HG02870 (cell line): ENCODE data around the gene TMEFF2.
"Not testable (repeated sequence)": the region's sequence is repeated elsewhere in the genome, so short reads cannot be mapped to it uniquely, and the experiment has no call there.

Experiments
- ATAC-seq: cut with Tn5 transposase; IDR thresholded peaks from one replicate; pipeline ENCODE4 v1.9.1; 2021; ENCODE audit warnings: mild to moderate bottlenecking, moderate library complexity; ENCODE audit not compliant: unreplicated experiment

Gene TMEFF2

DNA sequence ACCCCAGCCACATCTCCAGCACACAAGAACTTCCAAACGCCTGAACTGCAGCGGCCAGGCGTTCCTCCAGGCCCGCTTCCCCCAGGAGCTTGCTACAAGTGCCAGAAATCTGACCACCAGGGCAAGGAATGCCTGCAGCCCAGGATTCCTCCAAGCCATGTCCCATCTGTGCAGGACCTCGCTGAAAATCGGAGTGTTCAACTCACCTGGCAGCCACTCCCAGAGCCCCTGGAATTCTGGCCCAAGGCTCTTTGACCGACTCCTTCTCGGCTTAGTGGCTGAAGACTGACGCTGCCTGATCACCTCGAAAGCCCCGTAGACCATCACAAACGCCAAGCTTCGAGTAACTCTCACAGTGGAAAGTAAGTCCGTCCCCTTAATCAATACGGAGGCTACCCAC lies 62.1 kb downstream of the TMEFF2 start:
- ATAC-seq: not testable (repeated sequence)

DNA sequence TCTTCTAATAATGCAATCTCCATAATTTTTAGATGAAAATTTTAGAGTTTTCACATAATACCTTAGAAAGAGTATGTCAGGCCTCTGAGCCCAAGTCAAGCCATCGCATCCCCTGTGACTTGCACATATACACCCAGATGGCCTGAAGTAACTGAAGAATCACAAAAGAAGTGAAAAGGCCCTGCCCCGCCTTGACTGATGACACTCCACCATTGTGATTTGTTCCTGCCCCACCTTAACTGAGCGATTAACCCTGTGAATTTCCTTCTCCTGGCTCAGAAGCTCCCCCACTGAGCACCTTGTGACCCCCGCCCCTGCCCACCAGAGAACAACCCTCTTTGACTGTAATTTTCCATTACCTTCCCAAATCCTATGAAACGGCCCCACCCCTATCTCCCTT lies 64.4 kb downstream of the TMEFF2 start:
- not testable (repeated sequence) for ATAC-seq

DNA sequence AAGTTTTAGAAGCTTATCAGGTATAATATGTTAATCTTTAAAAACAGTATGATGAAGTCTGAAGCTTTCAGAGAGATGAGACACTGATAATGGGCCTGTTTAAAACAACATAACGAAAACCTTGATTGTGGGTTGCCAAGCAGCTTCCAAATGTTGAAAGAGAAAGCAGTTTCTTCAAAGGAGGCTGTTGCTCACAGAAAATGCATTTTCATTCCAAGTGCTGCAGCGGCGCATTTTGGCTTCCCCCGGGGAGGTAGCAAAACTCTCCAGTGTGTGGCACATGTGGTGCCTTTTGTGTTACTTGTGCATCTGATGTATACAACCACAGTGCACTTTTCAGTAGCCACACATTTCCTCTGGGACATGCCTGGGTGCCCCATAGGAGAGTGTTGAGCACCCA lies 66.1 kb downstream of the TMEFF2 start:
- no peak for ATAC-seq

DNA sequence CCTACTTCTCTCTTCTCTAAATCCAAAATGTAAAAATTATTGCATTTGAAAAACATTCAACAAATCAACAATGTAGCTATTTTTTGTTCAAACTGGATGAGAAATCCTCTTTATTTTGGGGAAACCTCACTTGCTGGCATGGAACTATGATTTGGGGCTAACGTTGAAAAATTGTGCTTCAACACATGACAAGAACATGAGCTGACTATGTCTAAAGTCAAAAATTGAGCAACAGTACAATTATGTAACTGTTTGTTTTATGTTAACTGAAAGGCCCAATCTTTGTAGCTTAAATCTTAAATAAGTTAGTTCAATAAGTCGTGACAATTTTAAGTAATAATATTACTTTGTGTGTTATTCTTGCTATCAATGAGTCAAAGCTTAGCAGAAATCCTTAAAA lies 67.3 kb downstream of the TMEFF2 start:
- ATAC-seq: no peak

DNA sequence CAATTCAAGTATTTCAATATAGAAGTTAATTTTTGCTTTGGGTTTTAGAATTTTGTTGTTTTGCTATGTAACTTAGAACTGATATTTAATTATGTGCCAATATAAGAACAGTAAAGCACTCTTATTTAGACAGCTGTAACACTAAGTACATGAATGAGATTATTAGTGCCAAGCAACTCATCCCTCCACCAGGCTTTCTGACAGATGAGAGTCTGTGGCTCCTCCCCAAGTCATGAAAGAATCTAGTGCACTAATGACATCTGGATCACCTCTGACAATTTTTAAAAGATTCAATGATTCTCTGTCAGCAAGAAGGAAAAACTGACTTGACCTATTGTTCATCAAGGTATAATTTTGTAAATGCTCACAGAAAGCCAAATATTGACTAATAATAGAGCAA lies 67.8 kb downstream of the TMEFF2 start:
- no peak for ATAC-seq

DNA sequence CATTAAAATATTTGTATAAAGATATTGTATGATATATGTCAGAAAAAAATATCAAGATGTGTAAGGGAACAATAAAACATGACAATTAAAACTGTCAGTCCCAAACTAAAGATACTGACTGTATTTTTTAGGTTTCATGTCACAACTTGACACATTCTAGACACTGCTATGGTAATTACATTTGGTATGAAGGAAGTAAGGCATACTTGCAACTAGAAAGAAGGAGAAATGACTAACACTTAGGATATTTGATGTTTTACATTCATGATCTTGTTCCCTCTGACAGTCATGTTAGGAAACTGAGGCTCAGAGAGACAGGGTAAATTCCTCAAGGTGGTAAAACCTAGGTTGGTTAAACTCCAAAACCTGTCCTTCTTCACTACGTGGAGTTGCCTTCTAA lies 68.3 kb downstream of the TMEFF2 start:
- no peak for ATAC-seq

DNA sequence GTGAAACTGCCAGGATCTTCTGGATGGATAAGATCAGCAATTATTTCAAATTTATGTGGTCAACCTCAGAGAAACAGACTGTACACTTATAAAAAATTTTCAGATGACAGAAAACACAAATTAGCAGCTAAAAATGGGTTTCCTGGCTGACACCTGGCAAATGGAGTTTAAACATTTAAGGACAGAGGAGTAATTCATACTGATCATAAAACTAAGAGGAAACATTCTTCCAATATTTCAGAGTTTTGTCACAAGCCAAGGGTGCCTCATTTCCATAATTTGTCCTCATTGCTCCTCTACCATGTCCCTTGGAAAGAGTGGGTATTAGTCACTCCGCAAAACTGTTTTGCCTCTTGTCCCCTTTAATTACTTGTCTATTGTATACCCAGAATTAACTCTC lies 70.2 kb downstream of the TMEFF2 start:
- ATAC-seq: no peak

DNA sequence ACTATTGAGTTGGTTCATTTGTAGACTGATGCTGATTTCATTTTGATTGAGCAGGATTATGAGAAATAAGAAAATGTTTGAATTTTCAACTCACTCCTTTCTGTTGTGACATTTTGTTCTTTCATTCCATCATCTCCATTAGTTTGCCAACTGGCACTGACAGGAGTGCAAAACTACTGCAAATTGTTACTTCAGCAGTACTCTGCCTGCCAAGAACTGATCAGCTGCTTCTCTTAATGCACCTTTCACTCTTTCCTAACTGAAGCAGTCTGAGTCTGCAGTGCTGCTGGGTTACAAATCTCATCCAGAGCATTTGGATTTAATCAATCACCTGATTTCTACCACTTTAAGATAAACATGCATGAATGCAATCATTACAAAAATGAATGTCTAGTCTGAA lies 70.9 kb downstream of the TMEFF2 start:
- no peak for ATAC-seq

DNA sequence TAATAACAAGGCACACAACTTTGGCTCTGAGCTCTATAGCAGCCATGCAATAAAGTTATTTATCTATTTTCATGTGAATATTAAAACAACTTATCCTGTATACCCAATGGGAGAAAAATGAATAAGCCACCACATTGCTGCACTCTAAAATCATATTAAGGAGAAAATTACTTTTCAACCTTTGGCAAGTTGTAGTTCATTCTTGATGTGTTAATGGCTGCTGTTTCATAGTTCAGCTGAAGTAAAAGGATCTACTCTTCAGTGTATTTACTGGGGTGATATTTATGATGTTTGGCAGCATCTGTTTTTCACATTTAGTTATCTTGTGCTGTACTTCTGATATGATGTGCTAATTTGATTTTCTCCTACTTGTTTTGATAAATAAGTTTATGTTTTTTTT lies 71.8 kb downstream of the TMEFF2 start:
- no peak for ATAC-seq

DNA sequence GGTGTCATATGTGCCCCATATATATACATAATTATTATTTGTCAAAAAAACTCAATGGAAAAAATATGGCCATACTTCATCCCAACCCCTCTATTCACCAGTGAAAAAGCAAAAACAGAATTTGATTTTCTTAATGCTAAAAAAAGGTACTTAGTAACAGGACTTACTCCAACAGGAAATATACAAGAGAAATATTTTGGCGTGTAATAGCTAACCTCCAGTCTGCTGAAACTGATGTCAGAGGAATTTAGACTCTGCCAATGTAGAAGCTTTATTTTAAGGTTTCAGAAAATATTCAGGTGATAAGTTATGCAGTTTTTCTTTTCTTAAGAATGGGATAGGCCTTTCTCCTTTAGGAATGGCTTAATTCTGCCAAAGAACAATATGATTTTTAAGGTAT lies 72.6 kb downstream of the TMEFF2 start:
- no peak for ATAC-seq

DNA sequence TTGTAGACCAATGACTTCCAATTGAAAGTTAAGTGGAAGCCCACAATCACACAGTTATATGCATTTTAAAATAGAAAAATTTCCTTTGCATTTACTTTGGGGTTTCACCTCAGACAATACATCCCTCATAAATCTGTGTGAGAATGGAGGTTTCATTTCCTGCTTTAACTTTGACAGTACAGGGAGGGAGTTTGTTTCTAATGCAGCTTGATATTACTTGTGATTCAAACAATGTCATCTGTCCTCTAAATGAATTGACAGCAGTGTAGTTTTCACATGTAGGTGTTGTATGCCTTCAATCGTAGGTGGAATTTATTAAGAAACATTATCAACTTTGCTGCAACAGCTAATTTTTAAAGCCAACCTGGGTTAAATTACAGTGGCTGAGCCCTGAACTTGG lies 75.2 kb downstream of the TMEFF2 start:
- peak; percentile 45 for ATAC-seq

DNA sequence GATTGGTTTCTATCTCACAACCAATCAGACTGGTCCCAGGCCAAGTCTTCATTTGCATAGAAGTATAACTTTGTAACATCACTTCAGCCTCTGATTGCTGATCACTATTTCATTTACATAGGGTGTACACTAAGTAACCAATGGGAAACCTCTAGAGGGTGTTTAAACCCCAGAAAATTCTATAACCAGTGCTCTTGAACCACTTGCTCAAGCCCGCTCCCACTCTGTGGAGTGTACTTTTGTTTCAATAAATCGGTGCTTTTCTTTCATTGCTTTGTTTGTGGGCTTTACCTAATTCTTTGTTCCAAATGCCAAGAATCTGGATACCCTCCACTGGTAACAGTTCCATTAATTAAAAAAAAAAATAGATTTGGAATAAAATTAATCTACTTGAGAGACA lies 77.0 kb downstream of the TMEFF2 start:
- ATAC-seq: no peak

DNA sequence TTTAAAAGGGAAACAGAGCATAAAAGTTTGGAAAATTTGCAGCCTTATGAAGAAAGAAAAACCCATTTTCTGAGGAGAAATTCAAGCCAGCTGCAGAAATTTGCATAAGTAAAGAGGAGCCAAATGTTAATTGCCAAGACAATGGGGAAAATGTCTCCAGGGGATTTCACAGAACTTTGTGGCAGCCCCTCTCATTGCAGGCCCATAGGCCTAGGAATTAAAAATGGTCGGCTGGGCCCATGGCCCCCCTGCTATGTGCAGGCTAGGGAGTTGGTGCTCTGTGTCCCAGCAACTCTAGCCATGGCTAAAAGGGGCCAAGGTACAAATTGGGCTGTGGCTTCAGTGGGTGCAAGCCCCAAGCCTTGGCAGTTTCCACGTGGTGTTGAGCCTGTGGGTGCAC lies 83.2 kb downstream of the TMEFF2 start:
- ATAC-seq: not testable (repeated sequence)

DNA sequence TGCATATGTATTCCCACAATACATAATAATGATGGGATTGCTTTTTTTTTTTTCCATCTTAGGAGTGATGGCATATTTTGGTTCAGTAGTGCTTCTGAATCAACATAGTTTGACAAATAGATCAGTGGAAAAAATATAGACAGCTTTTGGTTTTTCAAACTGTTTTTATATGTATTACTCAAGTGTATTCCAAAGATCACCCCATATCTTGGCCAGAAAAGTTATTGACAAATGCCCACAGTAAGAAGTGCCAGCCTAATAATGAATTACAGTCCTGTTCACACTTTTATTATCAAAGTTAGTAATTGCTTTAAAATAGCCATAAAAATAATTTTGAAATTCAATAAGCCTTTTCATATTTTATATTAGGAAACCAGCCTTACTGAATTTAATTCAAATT lies 95.0 kb downstream of the TMEFF2 start:
- no peak for ATAC-seq

DNA sequence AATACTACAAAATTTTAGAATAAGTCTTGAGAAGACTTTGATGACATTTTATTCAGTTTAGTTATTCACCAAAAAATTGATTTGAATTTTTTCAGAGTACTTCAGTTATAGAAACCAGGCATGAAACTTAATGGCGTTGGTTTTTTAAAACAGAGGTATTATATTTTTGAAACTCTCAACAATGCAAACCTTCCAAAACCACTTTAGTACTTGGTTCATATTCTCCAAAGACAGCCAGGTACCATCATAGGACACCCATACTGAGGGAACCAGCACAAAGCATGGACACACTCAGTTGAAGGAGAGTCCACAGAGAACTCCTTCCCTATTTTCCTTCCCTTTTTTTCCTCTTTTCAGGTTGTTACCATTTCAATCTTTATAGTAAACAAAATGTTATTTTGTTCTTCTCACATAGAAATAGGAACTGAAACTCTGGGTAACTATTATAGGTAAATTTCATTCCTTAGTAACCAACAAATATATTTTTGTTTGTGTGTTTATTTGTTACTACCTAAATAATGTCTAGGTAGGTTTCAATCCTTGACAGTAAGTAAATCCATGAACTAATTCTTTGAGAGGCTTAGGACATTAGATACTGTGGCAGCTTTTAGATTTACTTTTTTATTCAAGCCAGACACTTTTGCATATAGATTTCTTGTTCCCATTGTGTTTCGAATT lies 95.8 kb downstream of the TMEFF2 start:
- ATAC-seq: peak; percentile 41

DNA sequence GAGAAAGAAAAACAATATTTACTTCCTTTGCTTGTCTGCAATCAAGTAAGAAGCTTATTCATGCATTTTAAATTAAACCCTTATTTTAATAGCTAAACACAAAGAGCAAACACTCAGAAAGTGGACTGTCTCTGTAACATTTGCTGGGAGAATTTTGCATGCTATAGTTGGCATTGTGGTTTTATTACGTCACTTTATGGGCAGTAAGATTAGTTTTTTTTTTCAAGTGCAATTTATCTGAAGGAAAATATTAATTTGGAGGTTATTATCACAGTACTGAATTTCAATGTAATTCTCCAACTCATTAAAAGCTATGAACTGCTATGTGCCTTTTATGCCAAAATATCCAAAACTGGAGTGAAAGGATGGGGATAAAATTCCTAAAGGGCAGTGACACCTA lies 103.3 kb downstream of the TMEFF2 start:
- ATAC-seq: no peak

DNA sequence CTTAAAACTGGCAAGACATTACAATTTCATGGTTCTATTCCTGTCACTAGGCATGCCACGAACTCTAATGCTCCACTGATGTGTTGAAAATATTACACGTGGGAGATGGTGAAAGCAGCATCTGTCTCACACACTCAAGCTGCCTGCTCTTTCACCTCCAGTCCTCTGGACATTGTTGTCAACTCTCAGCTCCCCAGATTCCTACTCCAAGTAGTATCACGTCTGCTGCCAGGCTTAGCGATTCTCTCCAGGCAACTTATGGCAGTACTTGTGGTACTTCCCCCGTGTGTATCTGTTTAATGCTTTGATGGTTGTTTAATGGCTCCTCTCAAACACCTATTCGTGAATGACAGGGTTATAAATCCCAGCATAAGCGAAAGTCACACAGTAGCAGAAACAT lies 103.8 kb downstream of the TMEFF2 start:
- ATAC-seq: no peak

DNA sequence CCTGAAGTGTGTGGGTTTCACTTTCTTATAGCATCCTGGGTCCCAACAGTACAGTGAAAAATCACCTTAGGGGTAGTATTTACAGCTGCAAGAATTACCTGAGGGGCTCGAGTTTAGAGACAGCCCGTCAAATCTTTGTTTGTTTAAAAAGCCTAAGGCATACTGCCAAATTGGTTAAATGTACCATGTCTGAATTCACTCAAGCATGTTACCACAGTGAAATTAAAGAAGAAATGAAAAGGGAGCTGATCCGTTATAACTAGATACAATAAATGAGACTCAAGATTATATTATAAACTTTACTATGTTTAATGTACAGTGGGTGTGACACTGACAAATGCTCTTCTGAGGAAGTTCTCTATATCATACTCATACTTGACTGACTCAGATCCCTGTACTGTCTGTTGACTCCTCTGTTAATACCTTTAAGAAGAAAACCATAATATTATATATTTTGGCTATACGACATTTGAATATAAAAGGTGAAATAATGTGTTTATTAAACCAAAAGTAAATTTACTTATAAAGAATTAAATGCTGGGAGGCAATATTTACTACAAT lies 107.3 kb downstream of the TMEFF2 start:
- ATAC-seq: no peak

DNA sequence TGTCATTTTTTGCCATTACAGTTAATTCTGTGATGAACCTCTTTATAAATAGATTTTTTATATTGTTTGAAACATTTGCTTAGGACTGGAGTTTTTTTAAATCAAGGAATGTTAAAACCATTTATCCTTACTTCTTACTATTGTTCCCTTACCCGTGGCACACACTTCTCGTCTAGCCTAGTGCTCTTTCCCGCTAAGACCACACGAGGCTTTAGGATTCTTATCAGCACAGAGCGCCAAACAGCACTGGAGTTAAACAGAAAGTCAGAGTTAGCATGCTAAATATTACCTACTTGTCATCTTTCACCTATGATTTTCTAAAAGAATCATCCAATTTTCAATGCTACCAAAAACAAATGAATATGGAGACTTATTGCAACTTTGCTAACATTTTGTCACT lies 112.6 kb downstream of the TMEFF2 start:
- no peak for ATAC-seq

DNA sequence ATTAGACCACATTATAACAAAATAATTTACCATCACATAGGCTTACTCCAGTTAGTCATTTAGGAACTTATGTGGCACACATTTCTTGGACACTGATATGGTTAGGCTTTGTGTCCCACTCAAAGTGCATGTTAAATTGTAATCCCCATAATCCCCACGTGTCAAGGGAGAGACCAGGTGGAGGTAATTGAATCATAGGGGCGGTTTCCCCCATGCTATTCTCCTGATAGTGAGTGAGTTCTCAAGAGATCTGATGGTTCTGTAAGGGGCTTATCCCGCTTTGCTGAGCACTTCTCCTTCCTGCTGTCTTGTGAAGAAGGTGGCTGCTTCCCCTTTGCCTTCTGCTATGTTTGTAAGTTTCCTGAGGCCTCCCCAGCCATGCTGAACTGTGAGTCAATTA lies 114.6 kb downstream of the TMEFF2 start:
- not testable (repeated sequence) for ATAC-seq

DNA sequence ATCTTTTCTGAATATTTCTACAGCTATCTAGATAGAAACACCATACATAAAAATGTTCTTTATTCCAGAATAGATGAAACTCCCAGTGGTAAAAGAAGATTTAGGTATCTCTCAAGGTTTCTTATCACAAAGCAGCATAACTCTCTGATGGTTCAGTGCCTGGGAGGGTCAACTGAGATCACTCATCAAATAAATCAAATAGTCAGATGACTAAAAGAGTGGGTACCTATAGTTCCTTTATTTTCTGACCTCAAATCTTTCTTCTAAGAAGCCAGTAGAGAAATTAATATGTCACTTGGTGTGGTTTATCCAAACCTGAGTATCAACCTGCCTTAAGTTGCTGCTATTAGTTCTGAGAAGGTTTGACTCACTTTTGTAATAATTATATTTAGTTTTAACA lies 120.9 kb downstream of the TMEFF2 start:
- no peak for ATAC-seq

DNA sequence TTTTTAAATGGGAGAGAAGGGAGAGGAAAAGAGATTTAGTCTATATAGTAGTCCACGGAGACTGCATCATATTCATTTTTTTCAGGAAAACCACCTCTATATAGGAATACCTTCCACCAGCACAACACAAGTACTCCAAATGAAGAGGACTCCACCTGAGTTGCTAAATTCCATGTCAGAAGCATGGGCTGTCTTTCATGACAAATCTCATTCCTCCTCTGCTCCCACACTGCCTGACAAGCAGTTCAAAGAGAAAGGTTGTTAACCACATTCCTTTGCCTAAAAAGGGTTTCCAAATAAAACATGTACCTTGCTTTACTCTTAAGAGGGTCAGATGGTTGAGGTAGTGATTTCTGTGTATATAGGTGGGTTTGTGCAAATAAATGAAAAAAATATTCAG lies 122.0 kb downstream of the TMEFF2 start:
- ATAC-seq: no peak

DNA sequence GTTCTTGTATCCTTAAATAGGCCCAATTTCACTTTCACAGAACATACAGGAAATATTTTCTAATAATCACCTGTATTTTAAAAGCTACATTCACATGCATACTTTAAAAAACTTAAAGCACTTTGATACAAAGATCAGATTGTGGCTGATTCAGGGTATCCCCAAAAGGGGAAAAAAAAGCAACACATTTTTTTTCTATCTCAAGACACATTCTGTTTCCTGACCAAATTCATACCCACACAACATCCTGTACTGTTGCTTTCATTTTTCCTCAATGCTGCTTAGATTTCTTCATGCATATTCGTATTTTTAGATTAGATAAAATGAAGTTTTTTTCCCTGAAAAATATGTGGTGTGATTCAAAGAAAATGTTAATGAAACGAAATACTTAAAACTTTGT lies 122.5 kb downstream of the TMEFF2 start:
- ATAC-seq: no peak
